Femur (tissue), 1 donor: ENCODE results near the gene SRP9.
"Not testable (repeated sequence)": the region's sequence is repeated elsewhere in the genome, so short reads cannot be mapped to it uniquely, and the experiment has no call there.

ENCODE experiments used
- DNase-seq: peaks from one replicate; pipeline ENCODE4 v3.0.0-alpha.2; 2017

SRP9 gene

DNA sequence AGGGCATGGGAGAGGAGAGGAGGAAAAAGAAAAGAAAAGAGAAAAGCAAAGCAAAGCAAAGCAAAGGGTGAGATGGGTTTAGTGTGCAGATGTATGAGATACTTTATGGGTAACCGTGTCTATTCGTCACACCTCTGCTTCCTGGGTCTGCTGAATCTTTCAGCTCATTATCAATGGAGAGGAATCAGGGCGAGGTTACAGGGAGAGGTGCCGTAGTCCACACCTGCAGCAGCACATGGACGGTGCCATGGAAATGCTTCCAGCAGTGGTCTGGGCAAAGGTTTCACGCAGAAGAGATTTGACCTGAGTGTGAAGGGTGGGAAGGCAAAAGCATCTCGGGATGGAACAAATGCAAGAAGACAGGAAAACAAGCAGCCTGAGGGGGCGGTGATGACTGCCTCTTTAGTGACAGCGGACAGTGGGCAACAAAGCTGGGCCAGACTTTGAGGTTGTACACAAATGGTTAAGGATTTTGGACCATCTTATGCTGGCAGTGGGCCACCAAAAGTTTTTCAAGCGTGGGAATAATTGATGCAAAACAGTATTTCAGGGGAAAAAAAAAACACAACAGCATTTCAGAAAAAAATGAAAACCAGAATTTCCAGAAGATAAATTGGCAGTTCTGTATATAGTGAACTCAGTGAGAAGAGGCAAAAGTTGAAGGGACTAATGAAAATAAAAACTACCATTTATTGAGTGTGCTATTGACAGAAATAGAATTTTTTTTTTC is 19.5 kb upstream of the SRP9 start:
- DNase-seq = no peak

DNA sequence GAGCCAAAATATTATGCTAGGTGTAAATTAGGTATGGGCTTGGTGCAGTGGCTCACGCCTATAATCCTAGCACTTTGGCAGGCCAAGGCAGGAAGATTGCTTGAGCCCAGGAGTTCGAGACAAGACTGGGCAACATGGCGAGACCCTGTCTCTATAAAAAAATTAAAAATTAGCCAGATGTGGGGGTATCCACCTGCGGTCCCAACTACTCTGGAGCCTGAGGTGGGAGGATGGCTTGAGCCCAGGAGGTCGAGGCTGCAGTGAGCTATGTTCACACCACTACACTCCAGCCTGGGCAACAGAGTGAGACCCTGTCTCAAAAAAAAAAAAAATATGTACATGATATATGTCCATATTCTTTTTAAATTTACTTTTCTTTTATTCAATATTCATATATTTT is 17.7 kb upstream of the SRP9 start:
- DNase-seq = not testable (repeated sequence)

DNA sequence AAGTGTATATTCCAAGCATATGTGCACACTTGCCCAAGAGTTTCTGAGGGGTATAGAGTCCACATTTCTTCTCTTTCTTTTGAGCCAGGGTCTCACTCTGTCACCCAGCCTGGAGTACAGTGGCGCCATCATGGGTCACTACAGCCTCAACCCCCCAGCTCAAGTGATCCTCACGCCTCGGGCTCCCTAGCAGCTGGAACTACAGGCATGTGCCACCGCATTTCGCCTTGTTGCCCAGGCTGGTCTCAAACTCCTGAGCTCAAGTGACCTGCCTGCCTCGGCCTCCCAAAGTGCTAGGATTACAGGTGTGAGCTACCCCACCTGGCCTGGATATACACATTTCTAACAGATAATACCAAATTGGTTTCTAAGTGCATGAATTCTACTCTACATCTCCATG is 17.1 kb upstream of the SRP9 start:
- DNase-seq = no peak

DNA sequence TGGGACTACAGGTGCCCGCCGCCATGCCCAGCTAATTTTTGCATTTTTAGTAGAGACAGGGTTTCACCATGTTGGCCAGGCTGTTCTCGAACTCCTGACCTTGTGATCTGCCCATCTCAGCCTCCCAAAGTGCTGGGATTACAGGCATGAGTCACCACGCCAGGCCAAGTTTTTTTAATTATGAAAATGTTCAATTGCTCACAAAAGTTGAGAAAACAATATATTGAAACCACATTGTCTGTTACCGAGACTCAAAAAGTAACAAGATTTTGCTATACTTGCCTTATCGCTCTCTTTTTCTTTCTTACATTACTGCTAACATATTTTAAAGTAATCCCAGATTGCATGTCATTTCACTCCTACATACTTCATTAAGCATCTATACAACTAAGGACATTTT is 16.2 kb upstream of the SRP9 start:
- not testable (repeated sequence) for DNase-seq

DNA sequence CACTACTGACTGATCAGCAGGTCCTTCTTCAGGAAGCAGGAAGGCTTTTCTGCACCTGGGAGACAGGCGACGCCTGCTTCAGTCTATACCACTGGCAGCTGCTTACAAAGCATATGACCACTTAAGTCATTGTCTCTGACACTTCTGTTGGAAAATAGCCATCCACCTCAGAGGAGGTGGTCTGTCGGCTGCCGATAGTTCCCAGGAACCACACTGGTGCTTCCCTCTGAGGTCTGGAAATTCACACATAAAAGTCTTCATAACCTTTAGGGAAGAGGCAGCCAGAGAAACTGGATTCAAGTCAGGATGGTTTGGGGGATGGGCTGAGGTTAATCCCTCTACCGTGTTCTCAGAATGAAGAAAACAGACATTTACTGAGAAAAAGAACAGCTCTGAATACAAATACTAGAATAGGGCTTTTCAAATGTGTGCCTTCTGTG is 15.6 kb upstream of the SRP9 start:
- DNase-seq = no peak

DNA sequence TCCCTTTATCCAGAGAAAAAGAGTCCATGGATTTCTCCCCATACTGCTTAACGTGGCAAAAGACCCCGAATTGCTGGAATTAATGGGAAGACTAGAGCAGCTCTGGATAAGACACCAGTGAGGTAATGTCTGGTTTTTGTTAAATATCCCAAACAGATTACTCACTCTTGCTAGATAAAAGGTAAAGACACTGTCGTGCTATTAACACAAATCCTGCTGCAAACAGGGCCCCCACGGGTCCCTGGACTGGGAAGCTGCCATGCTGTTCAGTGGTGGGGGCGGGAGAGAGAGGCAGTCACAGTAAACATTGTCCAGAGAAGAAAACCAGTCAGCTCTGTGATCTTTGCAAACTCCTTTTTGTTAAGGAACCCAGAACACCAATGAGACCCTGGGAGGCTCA is 15.2 kb upstream of the SRP9 start:
- DNase-seq = peak; percentile 77

DNA sequence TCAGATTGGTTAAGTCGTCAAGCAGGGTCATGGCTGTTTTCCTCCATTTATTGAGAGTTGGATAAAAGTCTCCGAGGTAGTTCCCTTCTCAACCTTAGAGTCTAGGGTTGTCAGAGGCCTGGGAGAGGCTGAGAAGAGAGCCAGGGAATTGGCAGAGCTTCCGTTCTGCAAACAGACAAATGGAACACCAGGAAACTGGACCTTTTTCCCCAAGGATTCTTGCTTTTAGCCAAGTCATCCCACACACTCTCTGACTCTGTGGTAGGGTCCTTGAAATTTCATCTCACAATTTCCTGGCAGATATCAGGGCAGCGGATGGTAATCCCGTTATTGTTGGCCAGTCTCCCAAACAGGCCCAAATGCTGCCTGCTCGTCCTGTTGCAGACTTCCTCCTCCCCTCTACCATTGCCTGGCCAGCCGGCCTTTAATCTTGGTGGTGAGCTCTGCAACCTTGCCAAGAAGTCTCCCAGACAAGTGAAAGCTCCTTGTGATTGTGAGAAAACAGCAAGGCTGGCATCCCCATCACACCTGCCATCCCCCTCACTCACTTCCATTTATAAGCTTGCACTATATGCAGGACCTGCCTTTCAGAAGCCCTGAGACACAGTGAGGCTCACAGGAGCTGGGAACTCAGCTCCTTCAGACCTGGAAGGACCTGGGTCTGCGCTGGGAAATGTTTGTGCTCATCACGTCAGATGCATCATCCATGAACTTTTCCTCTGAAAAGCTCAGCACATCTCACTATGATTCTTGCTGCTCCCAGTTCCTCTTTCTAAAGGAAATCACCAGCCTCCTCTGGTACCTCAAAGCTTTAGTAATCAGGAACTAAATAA is 13.7 kb upstream of the SRP9 start:
- peak; percentile 71 for DNase-seq

DNA sequence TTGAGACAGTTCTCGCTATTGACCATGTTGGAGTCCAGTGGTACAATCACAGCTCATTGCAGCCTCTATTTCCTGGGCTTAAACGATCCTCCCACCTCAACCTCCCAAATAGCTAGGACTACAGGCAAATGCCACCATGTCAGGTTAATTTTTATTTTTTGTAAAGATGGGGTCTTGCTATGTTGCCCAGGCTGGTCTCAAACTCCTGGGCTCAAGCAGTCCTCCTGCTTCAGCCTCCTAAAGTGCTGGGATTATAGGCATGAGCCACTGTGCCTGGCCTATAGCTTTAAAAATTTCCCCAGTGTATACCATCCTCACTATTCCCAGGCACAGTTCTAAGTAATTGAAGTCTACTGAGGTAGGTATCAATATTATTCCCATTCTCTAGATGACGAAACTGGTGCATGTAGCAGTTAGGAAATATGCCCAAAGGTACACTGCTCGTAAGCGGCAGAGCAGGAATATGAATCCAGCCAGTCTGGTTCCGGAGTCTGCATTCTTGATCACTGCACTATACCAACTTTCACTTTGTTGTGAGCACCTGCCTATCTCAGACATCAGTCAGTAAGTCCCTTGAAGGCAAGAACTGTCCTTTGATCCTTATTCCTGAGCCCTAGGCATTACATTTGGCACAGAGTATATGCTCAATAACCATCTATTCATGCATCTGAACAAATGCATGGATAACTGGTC is 11.5 kb upstream of the SRP9 start:
- DNase-seq = no peak

DNA sequence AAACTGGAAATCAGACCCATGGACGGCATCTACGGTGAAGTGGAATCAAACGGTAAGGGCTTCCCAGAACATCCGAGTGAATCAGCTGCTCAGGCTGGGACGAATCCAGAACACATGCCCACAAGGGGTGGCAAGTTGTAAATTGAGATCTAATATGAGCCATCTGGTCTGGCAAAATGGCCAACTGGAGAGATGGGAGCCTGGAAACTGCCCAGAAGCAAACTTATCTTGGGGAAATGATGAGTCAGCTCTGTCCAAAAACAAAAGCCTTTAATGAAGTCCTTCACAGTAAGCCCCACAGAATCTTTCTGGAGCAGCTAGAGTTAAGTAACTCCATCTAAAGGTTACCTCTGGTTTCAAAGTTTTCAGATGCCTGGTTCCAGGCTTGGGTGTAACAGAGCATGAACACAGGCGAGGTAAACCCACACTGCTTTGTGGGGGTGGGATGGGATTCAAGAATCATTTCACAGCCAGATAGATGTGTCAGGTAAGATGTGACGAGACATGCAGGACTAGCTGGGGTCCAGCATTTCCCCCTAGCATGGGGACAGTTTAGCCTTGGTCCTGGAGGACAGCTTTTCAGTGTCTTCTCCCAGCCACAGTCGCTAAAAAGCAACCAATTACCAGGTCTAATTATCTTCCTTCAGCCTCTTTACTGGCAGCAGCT is 10.5 kb upstream of the SRP9 start:
- DNase-seq = peak; percentile 80

DNA sequence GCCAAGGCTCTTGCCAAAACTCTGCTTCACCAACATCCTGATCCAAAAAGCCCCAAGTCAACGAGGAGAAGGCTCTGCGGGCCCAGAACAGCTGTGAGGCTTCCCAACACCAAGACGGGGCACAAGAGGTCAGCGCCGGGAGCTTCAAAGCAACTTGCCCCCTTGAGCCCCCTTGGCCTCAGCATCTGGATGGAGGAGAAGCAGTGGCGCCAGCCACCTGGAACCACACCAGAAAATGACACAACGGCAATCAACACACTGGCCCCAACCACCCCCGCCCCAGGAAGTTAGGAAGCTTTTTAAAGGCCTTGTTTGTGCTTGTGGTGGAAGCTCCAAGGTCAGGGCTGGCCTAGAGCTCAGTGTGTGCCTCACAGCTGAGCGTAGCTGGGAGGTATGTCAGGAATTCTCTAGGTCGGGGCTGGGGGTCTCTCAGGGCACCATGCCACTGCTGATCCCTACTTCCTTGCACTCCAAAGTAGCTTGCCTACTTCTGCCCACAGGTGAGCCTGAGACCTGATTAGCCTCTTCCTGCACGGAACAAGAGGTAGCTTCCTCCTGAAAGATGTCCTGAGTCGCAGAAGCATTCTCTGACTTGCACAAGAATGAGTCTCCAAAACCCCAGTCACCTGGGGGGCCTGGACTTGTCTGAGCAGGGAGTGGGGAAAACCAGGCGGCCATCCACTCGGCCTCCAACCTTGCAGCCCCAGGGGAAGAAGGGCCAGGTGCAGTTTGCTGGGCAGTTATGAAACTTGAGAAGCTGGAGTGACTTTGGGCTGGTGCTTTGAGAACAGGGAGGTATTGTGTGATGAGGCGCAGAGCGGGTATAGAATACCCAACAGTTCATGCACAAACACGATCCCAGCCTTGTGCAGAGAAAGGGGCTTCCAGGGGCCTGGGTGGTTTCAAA is 9.7 kb upstream of the SRP9 start:
- peak; percentile 86 for DNase-seq

DNA sequence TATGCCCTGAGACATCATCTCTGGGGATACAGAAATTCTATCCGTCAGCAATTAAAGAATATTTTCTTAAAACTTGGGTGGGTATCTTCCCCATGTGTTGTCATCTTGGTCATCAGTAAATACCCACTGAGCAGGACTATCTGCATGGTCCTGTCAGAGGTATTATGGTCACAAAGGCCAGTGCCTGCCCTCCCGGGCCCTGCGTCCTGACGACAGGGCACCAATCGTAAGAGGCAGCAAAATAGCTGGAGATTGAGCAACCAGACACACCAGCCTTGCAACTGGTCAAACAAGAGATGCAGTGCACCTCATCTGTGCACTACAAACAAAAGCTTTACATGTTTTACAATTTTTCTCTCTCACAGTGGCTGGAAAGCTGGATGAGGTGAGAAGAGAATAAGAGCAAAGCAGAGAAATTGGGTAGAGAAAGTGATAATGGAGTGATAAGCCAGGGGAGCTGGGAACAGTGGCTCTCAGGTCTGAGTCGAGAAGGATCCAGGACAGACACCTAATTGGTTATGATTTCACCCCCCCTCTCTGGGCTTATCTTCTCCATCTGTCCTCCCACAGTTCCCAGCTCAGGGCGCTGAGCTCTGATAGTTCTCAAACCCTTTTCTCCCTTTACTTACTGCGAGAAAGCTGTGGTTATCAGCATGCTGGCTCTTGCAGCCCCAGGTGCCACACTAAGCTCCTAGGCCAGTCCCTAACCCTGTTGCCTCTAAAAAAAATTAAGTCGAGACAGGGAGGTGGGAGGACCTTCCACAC is 8.8 kb upstream of the SRP9 start:
- no peak for DNase-seq

DNA sequence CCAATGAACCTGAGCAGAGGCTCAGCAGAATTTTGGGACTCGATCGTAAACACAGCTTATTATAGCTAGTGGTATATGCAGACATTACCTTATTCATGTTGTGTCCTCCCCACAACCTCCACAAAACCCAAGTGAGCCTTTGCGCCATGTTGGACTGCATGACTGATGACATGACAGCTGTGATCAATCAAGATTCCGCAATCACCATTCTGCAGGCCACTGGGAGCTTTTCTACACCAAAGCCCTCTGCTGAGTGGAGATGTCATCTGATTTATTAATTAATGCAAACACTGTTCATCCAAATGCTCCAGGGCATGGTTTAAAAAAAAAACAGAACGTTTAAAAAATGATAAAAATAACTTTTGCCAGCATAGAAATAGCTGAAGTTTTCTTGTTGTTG is 7.9 kb upstream of the SRP9 start:
- DNase-seq = no peak

DNA sequence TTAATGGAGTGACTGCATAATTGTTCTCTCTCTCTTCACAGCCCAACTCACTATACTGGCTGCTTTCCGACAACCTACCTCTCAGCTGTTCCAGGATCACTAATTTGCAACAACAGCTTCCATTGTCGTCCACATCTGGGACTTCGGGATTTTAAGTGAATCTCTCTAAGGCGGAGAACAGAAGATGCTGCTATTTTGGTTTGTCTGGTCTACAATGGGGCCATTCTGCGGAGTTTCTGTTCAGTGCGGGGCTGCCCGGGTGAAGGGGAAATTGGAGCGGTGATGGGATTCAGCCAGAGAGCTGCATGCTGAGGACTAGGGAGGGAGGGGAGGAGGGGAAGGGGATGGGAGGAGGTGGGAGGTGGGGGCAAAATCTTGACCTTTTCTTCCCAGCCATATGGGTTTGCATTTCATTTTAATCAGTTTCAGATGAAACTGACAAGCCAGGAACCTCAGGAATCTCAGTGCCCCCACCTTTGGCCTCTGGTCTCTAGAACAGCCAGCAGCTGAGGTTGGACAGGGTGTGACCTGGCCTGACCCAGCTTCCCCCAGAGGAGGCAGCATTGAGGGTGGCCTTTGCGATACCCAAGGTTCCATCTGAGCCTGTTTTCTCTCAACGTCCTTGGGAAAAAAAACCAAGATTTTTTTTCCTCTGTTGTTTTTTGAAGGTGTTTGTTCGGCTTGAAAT is 6.9 kb upstream of the SRP9 start:
- DNase-seq = no peak

DNA sequence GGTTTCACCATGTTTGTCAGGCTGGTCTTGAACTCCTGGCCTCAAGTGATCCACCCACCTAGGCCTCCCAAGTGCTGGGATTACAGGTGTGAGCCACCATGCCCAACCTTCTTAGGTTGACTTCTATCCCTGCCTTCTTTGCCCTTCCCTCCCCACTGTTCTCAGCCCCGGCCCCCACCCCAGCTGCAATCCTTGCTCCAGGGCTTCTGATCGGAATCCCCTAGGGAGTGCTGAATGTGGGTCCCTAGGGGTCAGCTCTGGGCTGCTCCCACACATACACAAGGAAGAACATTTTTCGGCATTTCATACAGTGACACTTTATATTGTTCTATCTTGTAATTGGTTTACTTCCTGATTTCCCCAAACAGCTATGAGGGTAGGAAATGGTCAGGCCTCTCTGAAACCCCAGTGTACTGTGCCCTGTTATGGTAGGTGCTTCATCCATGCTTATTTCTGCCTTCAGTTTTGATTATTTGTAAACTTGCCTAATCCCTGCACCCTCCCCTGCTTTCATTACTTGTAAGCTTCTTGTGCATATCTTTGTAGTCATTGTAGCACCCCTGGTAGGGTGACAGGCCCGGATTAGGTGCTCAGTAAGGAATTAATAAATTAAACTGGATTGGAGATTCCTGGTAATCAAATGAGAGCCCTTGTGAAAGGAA is 5.8 kb upstream of the SRP9 start:
- DNase-seq = no peak

DNA sequence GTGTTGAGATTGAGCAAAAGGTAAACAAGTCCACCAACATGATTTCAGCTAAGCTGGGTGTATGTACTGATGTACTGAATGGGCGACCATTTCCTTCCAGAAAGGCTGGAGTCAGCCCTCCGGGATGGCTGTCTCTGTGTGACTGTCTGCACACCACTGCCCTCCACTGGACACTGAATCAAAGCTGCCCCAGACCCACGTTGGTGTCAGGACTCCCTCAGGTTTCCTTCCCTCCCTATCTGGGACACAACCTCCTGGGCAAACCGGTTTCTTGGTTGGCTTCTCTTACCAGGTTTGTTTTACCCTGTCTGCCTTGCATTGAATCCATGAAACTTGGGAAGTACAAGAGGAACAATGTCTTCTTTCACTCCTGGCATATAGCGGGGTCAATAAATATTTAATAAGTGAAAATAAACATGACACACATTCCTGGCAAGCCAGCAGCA is 5.3 kb upstream of the SRP9 start:
- peak; percentile 90 for DNase-seq

DNA sequence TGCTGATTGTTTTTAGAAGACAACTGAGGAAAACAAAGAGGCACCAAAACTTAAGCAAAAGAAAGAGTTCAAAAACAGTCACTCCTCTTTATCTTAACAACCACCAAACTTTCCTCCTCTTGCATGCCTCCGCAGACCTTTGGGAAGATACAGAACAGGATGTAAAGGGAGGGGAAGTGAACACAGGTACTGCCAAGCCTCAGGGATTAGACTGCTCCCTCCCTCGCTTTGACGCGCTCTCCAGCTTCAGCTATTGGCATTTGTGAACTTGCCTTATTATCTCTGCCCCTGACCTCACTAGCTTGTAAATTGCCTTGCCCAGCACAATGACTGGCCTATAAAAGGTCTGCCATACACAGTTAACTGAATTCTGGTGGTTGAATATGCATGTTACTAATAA is 4.8 kb upstream of the SRP9 start:
- no peak for DNase-seq

DNA sequence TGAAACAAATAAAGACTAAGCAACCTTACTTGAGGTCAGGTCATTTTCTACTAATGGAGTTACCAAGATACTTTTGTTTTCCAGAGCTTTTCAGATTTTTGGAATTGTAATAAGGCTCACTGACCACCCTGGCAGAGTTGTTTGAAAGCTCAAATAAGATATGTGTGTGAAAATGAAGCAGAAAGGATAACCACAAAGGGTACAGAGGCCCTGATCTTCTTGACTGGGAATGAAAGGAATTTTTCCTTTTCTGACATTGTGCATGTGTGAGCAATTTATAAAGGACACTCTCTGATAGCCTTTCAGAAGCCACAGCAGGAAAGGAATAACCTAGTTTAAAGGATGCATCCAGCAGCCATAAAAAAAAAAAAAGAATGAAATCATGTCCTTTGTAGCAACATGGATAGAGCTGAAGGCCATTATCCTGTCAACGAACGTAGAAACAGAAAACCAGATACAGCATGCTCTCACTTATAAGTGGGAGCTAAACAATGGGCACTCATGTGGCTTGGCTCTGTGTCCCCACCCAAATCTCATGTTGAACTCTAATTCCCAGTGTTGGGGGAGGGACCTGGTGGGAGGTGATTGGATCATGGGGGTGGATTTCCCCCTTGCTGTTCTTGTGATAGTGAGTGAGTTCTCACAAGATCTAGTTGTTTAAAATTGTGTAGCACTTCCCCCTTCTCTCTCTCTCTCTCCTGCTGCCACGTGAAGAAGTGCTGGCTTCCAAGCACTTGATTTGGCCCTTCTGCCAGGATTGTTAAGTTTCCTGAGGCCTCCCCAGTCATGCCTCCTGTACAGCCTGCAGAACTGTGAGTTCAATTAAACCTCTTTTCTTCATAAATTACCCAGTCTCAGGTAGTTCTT is 3.1 kb upstream of the SRP9 start:
- DNase-seq = no peak

DNA sequence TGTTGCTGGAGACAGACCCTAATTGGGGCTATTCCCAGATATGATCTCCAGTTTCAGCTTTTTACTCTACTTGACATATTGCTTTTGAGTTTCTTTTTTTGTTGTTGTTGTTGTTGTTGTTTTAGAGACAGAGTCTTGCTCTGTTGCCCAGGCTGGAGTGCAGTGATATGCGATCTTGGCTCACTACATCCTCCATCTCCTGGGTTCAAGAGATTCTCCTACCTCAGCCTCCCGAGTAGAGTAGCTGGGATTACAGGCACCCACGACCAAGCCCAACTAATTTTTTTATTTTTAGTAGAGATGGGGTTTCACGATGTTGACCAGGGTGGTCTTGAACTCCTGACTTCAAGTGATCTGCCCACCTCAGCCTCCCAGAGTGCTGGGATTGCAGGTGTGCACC is 1.3 kb upstream of the SRP9 start:
- DNase-seq = no peak

DNA sequence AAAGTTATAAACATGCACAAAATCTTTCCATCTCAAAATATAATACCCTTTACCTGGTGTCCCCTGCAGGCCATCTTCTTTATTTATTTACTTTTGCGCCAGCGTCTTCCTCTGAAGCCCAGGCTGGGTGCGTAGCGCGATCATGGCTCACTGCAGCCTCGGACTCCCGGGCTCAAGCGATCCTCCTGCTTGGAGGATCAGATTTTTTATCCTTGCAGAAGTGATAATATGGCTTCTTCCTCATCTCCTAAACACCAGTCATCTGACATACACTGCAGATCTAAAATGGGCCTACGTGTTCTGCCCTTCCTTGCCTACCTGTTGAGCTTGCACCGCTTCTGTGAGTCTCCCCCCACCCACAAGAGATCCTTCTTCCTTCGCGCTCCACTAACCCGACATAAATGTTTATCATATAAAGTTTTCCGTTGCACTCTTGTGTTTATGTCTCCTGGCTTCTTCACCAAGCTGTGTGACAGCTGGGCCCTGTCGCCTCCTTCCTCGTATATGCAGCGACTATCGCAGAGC is 506 bp upstream of the SRP9 start:
- no peak for DNase-seq
